ENCODE results near the gene YTHDF1.

YTHDF1 gene

DNA sequence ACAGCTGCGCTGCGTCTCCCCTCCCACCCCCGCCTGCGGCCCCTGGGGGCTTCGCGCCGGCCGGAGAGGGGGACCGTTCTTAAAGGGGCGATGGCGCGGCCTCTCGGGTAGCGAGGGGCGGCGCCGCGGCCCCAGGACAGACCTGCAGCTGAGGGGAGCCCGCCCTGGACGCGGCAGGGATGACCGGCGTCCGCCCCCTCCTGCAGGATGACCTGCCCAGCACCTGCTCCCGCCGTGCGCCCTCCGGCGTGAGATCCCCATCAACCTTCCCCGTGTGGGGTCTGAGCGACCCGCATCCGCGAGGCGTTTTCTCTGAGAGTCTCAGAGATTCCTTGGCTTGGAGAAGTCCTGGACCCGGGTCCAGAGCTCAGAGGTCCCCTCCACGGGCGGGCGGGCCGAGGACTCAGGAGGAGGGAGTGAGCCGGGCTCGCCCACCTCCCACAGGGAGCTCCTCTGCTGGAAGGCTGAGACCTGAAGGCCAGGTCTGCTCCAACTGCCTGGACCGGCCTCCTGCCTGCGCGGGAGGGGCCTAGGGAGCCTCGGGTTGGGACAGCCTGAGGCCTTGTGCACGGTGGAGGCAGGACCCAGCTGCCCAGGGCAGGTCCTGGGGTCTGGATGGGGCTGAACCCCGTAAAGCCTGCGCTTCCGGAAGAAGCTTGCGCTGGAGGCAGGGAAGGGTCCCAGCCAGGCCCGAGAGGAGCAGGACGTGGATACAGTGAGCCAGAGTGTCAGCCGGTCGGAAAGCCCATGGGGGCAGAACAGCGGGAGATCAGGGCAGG lies 38.9 kb upstream of the YTHDF1 start:
- Histone ChIP-seq H3K4me3 (ENCODE audit: severe bottlenecking) (no peak overlapping the region), H3K27me3 (ENCODE audit: insufficient read depth, poor library complexity, severe bottlenecking) (peaks cover 69% of the 10 kb centered on the region), H3K27ac (ENCODE audit: poor library complexity, severe bottlenecking) (no peak overlapping the region), H3K9me3 (ENCODE audit: severe bottlenecking) (no peaks in the 10 kb centered on the region), H3K4me1 (ENCODE audit: insufficient read depth, poor library complexity, severe bottlenecking) (peaks cover 6% of the 10 kb centered on the region), H3K36me3 (ENCODE audit: low read depth) (no peaks in the 10 kb centered on the region)
- ATAC-seq (ENCODE audit: low read depth) (no peak), DNase-seq (ENCODE audit: low spot score) (no peak)
- TF ChIP-seq, protein P1, sequence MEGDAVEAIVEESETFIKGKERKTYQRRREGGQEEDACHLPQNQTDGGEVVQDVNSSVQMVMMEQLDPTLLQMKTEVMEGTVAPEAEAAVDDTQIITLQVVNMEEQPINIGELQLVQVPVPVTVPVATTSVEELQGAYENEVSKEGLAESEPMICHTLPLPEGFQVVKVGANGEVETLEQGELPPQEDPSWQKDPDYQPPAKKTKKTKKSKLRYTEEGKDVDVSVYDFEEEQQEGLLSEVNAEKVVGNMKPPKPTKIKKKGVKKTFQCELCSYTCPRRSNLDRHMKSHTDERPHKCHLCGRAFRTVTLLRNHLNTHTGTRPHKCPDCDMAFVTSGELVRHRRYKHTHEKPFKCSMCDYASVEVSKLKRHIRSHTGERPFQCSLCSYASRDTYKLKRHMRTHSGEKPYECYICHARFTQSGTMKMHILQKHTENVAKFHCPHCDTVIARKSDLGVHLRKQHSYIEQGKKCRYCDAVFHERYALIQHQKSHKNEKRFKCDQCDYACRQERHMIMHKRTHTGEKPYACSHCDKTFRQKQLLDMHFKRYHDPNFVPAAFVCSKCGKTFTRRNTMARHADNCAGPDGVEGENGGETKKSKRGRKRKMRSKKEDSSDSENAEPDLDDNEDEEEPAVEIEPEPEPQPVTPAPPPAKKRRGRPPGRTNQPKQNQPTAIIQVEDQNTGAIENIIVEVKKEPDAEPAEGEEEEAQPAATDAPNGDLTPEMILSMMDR (IDR thresholded peaks at IDR 0.05; ENCODE audit: poor library complexity, severe bottlenecking), result no peak

DNA sequence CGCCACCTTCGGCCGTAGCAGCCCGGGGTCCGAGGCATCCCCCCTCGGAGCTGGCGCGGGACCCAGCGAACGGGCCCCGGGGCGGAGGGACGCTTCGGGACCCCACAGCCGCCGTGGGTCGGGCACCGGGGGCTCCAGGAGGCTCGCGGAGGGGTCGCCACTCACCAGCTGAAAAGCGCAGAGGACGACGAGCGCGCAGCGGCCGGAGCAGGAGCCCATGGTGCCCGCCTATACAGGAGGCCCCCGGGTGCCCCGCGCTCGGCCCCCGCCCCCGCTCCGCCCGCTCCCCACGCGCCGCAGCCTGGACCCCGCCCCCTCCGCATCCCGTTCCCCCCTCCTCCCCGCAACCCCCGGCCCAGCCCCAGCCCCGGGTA lies 38.3 kb upstream of the YTHDF1 start, which contains the start of gene NKAIN4:
Gene NKAIN4, minus strand, starts transcription at position 232 of the 374 bp plus-strand sequence. Its CDS starts 13 bp downstream, at position 219.
- DNase-seq (ENCODE audit: low spot score) (no peak), ATAC-seq (ENCODE audit: low read depth) (no peak)
- Histone ChIP-seq H3K27ac (ENCODE audit: poor library complexity, severe bottlenecking) (no peak within 1 kb of the TSS), H3K4me1 (ENCODE audit: insufficient read depth, poor library complexity, severe bottlenecking) (peaks cover 6% of the 10 kb centered on the region), H3K27me3 (ENCODE audit: insufficient read depth, poor library complexity, severe bottlenecking) (peaks cover 72% of the 10 kb centered on the region), H3K36me3 (ENCODE audit: low read depth) (no peaks in the 10 kb centered on the region), H3K9me3 (ENCODE audit: severe bottlenecking) (no peaks in the 10 kb centered on the region), H3K4me3 (ENCODE audit: severe bottlenecking) (peak within 1 kb of the TSS; percentile 2)
- TF ChIP-seq, protein P1 (IDR thresholded peaks at IDR 0.05; ENCODE audit: poor library complexity, severe bottlenecking), result no peak

DNA sequence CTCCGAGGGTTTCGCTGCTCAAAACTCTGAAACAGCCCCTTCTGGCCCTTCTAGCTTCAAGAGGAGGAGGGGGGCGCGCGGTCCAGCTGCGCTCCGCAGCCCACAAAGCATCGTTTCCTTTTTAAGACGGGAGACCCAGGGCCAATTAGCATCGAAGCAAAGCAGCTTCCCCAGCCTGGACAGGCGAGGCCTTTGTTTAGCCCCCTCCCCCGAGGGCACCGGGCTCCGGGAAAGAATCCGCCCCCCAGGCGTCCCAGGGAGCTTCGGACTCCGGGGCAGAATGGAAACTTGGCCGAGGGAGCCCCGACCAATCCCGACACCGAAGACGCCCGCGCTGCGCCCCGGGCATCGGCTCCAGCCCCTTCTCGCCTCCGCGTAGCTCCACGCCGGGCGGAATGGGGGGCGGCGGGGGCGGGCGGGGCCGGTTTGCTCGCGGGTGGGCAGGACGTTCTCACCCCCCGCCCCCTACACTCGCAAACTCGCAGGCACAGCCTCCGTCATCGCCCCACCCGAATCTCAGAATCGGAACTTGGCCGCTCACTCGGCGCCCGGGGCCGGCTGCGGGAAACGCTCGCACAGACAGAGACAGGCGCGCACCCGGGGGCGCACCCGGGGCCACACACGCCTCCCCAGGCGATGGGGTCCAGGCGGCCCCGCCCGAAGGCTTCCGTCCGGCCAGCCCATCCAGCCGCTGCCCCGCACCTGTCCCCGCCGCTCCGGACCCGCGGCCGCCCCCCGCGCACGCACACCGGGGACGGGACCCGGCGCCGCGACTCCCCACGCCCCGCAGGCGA lies 37.7 kb upstream of the YTHDF1 start:
- Histone ChIP-seq H3K9me3 (ENCODE audit: severe bottlenecking) (no peaks in the 10 kb centered on the region), H3K4me1 (ENCODE audit: insufficient read depth, poor library complexity, severe bottlenecking) (peaks cover 6% of the 10 kb centered on the region), H3K4me3 (ENCODE audit: severe bottlenecking) (peak overlapping the region; percentile 2), H3K36me3 (ENCODE audit: low read depth) (no peaks in the 10 kb centered on the region), H3K27ac (ENCODE audit: poor library complexity, severe bottlenecking) (no peak overlapping the region), H3K27me3 (ENCODE audit: insufficient read depth, poor library complexity, severe bottlenecking) (peaks cover 77% of the 10 kb centered on the region)
- TF ChIP-seq, protein P1 (IDR thresholded peaks at IDR 0.05; ENCODE audit: poor library complexity, severe bottlenecking), result no peak
- DNase-seq (ENCODE audit: low spot score) (no peak), ATAC-seq (ENCODE audit: low read depth) (no peak; the same call in 2 of the 3 replicates)

DNA sequence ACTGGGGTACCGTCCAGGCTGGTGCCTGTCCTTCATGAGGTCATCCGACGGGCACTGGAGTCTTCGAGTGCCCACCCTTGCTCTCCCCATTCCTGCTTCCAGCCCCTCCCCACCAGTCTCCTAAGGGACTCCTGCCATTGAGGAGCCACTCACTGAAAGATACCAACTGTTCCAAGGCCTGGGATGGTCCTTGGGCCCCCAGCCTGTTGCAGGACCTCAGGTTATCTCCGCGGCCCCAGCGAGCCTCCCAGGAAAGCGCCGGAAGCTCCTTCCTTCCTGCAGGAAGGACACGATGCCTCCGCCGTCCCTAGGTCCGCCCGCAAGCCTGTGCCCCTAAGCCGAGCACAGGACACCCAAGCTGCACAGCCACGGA lies 37.1 kb upstream of the YTHDF1 start:
- H3K27me3 ChIP-seq (ENCODE audit: insufficient read depth, poor library complexity, severe bottlenecking), result peaks cover 83% of the 10 kb centered on the region
- no peak for DNase-seq (ENCODE audit: low spot score)
- H3K9me3 ChIP-seq (ENCODE audit: severe bottlenecking), result no peaks in the 10 kb centered on the region
- no peak overlapping the region for H3K27ac ChIP-seq (ENCODE audit: poor library complexity, severe bottlenecking)
- H3K4me1 ChIP-seq (ENCODE audit: insufficient read depth, poor library complexity, severe bottlenecking), result peaks cover 6% of the 10 kb centered on the region
- no peak; the same call in 2 of the 3 replicates for ATAC-seq (ENCODE audit: low read depth)
- no peaks in the 10 kb centered on the region for H3K36me3 ChIP-seq (ENCODE audit: low read depth)
- no peak overlapping the region for H3K4me3 ChIP-seq (ENCODE audit: severe bottlenecking)
- TF ChIP-seq, protein P1 (IDR thresholded peaks at IDR 0.05; ENCODE audit: poor library complexity, severe bottlenecking), result no peak

All from RWPE2 (cell line).